Common myeloid progenitor, CD34-positive (primary cell): ENCODE results near the gene P2RX6.

ENCODE experiments used
- CTCF ChIA-PET: fragments of 350-600 bp; sonication (Branson Sonifier 250); formaldehyde crosslinking; loops from one replicate; lab custom pipeline; 2021; ENCODE audit warnings: antibody characterized with exemption; lab: Charles Lee
- POLR2A ChIA-PET: fragments of 350-600 bp; sonication (Branson Sonifier 250); formaldehyde crosslinking; loops from one replicate; lab custom pipeline; 2021; ENCODE audit warnings: antibody characterized with exemption; lab: Charles Lee
- DNase-seq, 3 donors: peaks; one replicate each; pipeline versions ENCODE4 v3.0.0 to v3.0.0-alpha.2; 2013
- H3K27ac ChIP-seq, 2 experiments: 1 replicate in 1 of 2; 2 replicates in 1 of 2; pipeline ENCODE4 v1.7.0; 2013; ENCODE audit warnings: inconsistent platforms in 2 of 2, low read length in 2 of 2, mild to moderate bottlenecking in 2 of 2, low read depth in 1 of 2, moderate library complexity in 1 of 2; ENCODE audit not compliant: severe bottlenecking in 2 of 2, insufficient read depth in 1 of 2, poor library complexity in 1 of 2
- H3K27me3 ChIP-seq, 5 experiments: replicated peaks in 2 of 5; 1 replicate in 3 of 5; 2 replicates in 2 of 5; pipeline versions ENCODE4 v1.6.1 to v1.7.0; 2013; ENCODE audit warnings: low read length in 4 of 5, mild to moderate bottlenecking in 2 of 5, moderate library complexity in 2 of 5, inconsistent platforms in 1 of 5; ENCODE audit not compliant: insufficient read depth in 5 of 5, control insufficient read depth in 4 of 5
- H3K36me3 ChIP-seq, 4 experiments: 1 replicate in 2 of 4; 2 replicates in 2 of 4; pipeline versions ENCODE4 v1.6.1 to v1.7.0; 2013; ENCODE audit warnings: low read length in 3 of 4, control low read depth in 1 of 4, mild to moderate bottlenecking in 1 of 4; ENCODE audit not compliant: control insufficient read depth in 4 of 4, insufficient read depth in 4 of 4
- H3K4me1 ChIP-seq, 4 experiments: 1 replicate in 3 of 4; 2 replicates in 1 of 4; pipeline versions ENCODE4 v1.6.1 to v1.7.1; 2013; ENCODE audit warnings: low read length in 3 of 4, mild to moderate bottlenecking in 3 of 4, control low read depth in 1 of 4, inconsistent platforms in 1 of 4, moderate library complexity in 1 of 4; ENCODE audit not compliant: control insufficient read depth in 4 of 4, insufficient read depth in 4 of 4; ENCODE audit errors: control extremely low read depth in 1 of 4
- H3K4me3 ChIP-seq, 7 experiments: 1 replicate in 4 of 7; 2 replicates in 3 of 7; pipeline versions ENCODE4 v1.5.1 to v1.7.0; 2013; ENCODE audit warnings: mild to moderate bottlenecking in 7 of 7, low read length in 6 of 7, moderate library complexity in 6 of 7, inconsistent platforms in 2 of 7, low read depth in 2 of 7, control low read depth in 1 of 7; ENCODE audit not compliant: insufficient read depth in 4 of 7, control insufficient read depth in 1 of 7; ENCODE audit errors: extremely low read depth in 1 of 7
- H3K9me3 ChIP-seq, 5 experiments: 1 replicate in 4 of 5; 2 replicates in 1 of 5; pipeline versions ENCODE4 v1.6.1 to v1.7.1; 2013; ENCODE audit warnings: low read length in 4 of 5, mild to moderate bottlenecking in 2 of 5, inconsistent platforms in 1 of 5, low read depth in 1 of 5, moderate library complexity in 1 of 5; ENCODE audit not compliant: control insufficient read depth in 4 of 5, insufficient read depth in 2 of 5; ENCODE audit errors: control extremely low read depth in 1 of 5
- WGBS: methylation state at CpG from one replicate; pipeline ENCODE4 v1.1.5; 2013; ENCODE audit not compliant: insufficient coverage; 5-methylcytosine and 5-hydroxymethylcytosine counted together

The P2RX6 gene

GRCh38 chr22:20992056-20992442 is 22.9 kb upstream of the P2RX6 start:
- no peaks in the 10 kb centered on the region for H3K9me3 ChIP-seq
- H3K4me1 ChIP-seq = peaks cover 0 to 9% (median 2%) of the 10 kb centered on the region in 4 experiments
- peaks cover 2 to 80% (median 43%) of the 10 kb centered on the region in 4 experiments for H3K36me3 ChIP-seq
- CTCF ChIA-PET = interaction anchor here (2.6 kb wide), 1 partner anchor 11 kb away, joined by 12 read pairs; the partner anchor contains the start of gene LZTR1
- no peak for DNase-seq
- 100% methylated on average over 5 of the region's 7 CpGs for WGBS
- H3K27me3 ChIP-seq = no peaks in the 10 kb centered on the region
- H3K27ac ChIP-seq = no peak overlapping the region
- no peak overlapping the region for H3K4me3 ChIP-seq
- POLR2A ChIA-PET = no interaction called here

GRCh38 chr22:20992456-20993303 is 22.3 kb upstream of the P2RX6 start:
- Histone ChIP-seq H3K36me3 (peaks cover 2 to 82% (median 44%) of the 10 kb centered on the region in 4 experiments), H3K27ac (no peak overlapping the region), H3K9me3 (no peaks in the 10 kb centered on the region), H3K4me1 (peaks cover 0 to 9% (median 2%) of the 10 kb centered on the region in 4 experiments), H3K27me3 (no peaks in the 10 kb centered on the region), H3K4me3 (no peak overlapping the region)
- ChIA-PET POLR2A (no interaction called here), CTCF (no interaction called here)
- WGBS = 96% methylated on average over 19 of the region's 21 CpGs
- no peak for DNase-seq

GRCh38 chr22:20993304-20994127 is 21.4 kb upstream of the P2RX6 start:
- POLR2A ChIA-PET = no interaction called here
- Histone ChIP-seq H3K4me1 (peaks cover 0 to 9% (median 2%) of the 10 kb centered on the region in 4 experiments), H3K4me3 (no peak overlapping the region), H3K27ac (no peak overlapping the region), H3K9me3 (no peaks in the 10 kb centered on the region), H3K36me3 (peaks cover 0 to 82% (median 44%) of the 10 kb centered on the region in 4 experiments), H3K27me3 (no peaks in the 10 kb centered on the region)
- WGBS = 99% methylated on average over 20 of the region's 29 CpGs
- no peak for DNase-seq
- CTCF ChIA-PET = no interaction called here

- Histone ChIP-seq H3K27ac (no peak overlapping the region), H3K4me3 (no peak overlapping the region), H3K27me3 (no peaks in the 10 kb centered on the region), H3K4me1 (peaks cover 0 to 6% (median 2%) of the 10 kb centered on the region in 4 experiments), H3K36me3 (peaks cover 0 to 84% (median 48%) of the 10 kb centered on the region in 4 experiments), H3K9me3 (no peaks in the 10 kb centered on the region)
- WGBS = 97% methylated on average over 20 of the region's 30 CpGs
- no peak for DNase-seq
- POLR2A ChIA-PET = no interaction called here
- CTCF ChIA-PET = no interaction called here
These were observed 20.6 kb upstream of the P2RX6 start for GRCh38 chr22:20994128-20994901.

- no peak overlapping the region for H3K4me3 ChIP-seq
- DNase-seq = no peak
- CTCF ChIA-PET = no interaction called here
- H3K27me3 ChIP-seq = no peaks in the 10 kb centered on the region
- H3K36me3 ChIP-seq = peaks cover 2 to 90% (median 53%) of the 10 kb centered on the region in 4 experiments
- 95% methylated on average over 7 of the region's 10 CpGs for WGBS
- POLR2A ChIA-PET = no interaction called here
- H3K4me1 ChIP-seq = peaks cover 0 to 3% (median 2%) of the 10 kb centered on the region in 4 experiments
- H3K9me3 ChIP-seq = no peaks in the 10 kb centered on the region
- no peak overlapping the region for H3K27ac ChIP-seq
These were observed 20.1 kb upstream of the P2RX6 start for GRCh38 chr22:20994902-20995241.

GRCh38 chr22:20995329-20996030 is 19.5 kb upstream of the P2RX6 start:
- Histone ChIP-seq H3K27me3 (no peaks in the 10 kb centered on the region), H3K4me3 (no peak overlapping the region), H3K4me1 (peaks cover 0 to 8% (median 8%) of the 10 kb centered on the region in 4 experiments), H3K36me3 (peaks cover 2 to 91% (median 56%) of the 10 kb centered on the region in 4 experiments), H3K27ac (no peak overlapping the region), H3K9me3 (no peaks in the 10 kb centered on the region)
- no peak for DNase-seq
- POLR2A ChIA-PET = no interaction called here
- WGBS = 96% methylated on average over 20 of the region's 23 CpGs
- CTCF ChIA-PET = no interaction called here
